ENCODE results near the gene FAM217B.

Gene FAM217B

GRCh38 chr20:59977086-59977485, 36.9 kb downstream of the FAM217B start:
- no peak for DNase-seq (ENCODE audit: low spot score)

- DNase-seq (ENCODE audit: low spot score), result no peak
Measured at GRCh38 chr20:59983076-59983475, 42.9 kb downstream of the FAM217B start.

GRCh38 chr20:59984541-59984940, 44.4 kb downstream of the FAM217B start:
- DNase-seq (ENCODE audit: low spot score), result no peak

- DNase-seq (ENCODE audit: low spot score), result no peak
Measured at GRCh38 chr20:59985164-59985563, 45.0 kb downstream of the FAM217B start.

- DNase-seq (ENCODE audit: low spot score), result no peak
Measured at GRCh38 chr20:59985864-59986263, 45.7 kb downstream of the FAM217B start.

GRCh38 chr20:59987135-59987534, 46.9 kb downstream of the FAM217B start:
- no peak for DNase-seq (ENCODE audit: low spot score)

- DNase-seq (ENCODE audit: low spot score), result no peak
Measured at GRCh38 chr20:59988141-59988540, 48.0 kb downstream of the FAM217B start.

GRCh38 chr20:59992526-59993084, 52.4 kb downstream of the FAM217B start:
- DNase-seq (ENCODE audit: low spot score), result no peak

- no peak for DNase-seq (ENCODE audit: low spot score)
Measured at GRCh38 chr20:59993736-59994430, 53.7 kb downstream of the FAM217B start.

GRCh38 chr20:59994697-59995122, 54.5 kb downstream of the FAM217B start:
- no peak for DNase-seq (ENCODE audit: low spot score)

GRCh38 chr20:59996108-59996507, 55.9 kb downstream of the FAM217B start:
- DNase-seq (ENCODE audit: low spot score), result no peak

- no peak for DNase-seq (ENCODE audit: low spot score)
Measured at GRCh38 chr20:59997896-59998295, 57.7 kb downstream of the FAM217B start.
